ENCODE results near the gene BOLA2B.

- TF ChIP-seq POLR2A (IDR thresholded peaks at IDR 0.05): no peak
- TF ChIP-seq CTCF (IDR thresholded peaks at IDR 0.05): no peak
These were observed 7.6 kb downstream of the BOLA2B start for GRCh38 chr16:30185683-30186421.

Measured in heart left ventricle (tissue), 13 donors.